Neural cell (in vitro differentiated cells): ENCODE measurements around the gene SOBP.

Source experiments
- EP300 ChIP-seq: fragments of 450-650 bp; conservative IDR thresholded peaks from 2 replicates; pipeline ENCODE4 v1.6.1; 2014; ENCODE audit warnings: antibody characterized with exemption, mild to moderate bottlenecking, moderate library complexity; ENCODE audit not compliant: poor library complexity, severe bottlenecking
- EZH2 ChIP-seq: fragments of 200-600, 300-800 bp; shearing (Covaris generic), sonication (generic); IDR thresholded peaks from 2 replicates; pipeline ENCODE4 v1.6.1; 2014; ENCODE audit warnings: antibody characterized with exemption, low read length, borderline replicate concordance, mild to moderate bottlenecking; ENCODE audit not compliant: insufficient read depth, poor library complexity, severe bottlenecking
- MXI1 ChIP-seq: fragments of 450-650 bp; conservative IDR thresholded peaks from 2 replicates; pipeline ENCODE4 v1.6.1; 2014; ENCODE audit warnings: antibody characterized with exemption, mild to moderate bottlenecking; ENCODE audit not compliant: poor library complexity, severe bottlenecking
- POLR2AphosphoS5 ChIP-seq: IDR thresholded peaks from 2 replicates; pipeline ENCODE4 v1.6.1; 2012
- RAD21 ChIP-seq: fragments of 450-650 bp; conservative IDR thresholded peaks from 2 replicates; pipeline ENCODE4 v1.6.1; 2014; ENCODE audit warnings: antibody characterized with exemption, mild to moderate bottlenecking, moderate library complexity
- TAF1 ChIP-seq: IDR thresholded peaks from 2 replicates; pipeline ENCODE4 v1.6.1; 2012; ENCODE audit warnings: low read depth
- TF ChIP-seq, protein P1 (sequence below): fragments of 450-650 bp; IDR thresholded peaks from 2 replicates; pipeline ENCODE4 v1.5.1; 2014; ENCODE audit warnings: antibody characterized with exemption, mild to moderate bottlenecking, moderate library complexity; ENCODE audit not compliant: poor library complexity, severe bottlenecking
- TF ChIP-seq, protein P2 (sequence below): IDR thresholded peaks from 2 replicates; pipeline ENCODE4 v1.6.1; 2012; ENCODE audit warnings: borderline replicate concordance

DNA sequence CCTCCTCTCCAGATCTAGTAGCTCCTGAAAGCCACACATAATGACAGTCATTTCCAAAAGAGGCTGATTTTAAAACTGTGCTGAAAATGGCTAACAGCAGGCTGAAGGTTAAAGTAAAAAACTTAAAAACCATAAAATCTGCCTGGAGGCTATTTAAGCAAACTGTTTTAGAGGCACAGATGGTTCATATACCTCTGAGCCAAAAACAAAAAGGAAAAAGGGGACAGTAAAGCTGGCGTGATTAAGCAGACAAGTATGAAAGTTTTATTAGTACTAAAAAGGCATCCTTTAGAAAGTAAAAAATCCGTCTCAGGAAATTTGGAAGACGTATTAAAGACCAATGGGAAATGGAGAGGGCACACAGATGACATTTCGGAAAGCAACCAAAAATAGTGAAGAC is 55.8 kb downstream of the SOBP start:
- TF ChIP-seq TAF1 (no peak), POLR2AphosphoS5 (no peak), EP300 (no peak), EZH2 (no peak), RAD21 (no peak), MXI1 (no peak)
- TF ChIP-seq, protein P1, sequence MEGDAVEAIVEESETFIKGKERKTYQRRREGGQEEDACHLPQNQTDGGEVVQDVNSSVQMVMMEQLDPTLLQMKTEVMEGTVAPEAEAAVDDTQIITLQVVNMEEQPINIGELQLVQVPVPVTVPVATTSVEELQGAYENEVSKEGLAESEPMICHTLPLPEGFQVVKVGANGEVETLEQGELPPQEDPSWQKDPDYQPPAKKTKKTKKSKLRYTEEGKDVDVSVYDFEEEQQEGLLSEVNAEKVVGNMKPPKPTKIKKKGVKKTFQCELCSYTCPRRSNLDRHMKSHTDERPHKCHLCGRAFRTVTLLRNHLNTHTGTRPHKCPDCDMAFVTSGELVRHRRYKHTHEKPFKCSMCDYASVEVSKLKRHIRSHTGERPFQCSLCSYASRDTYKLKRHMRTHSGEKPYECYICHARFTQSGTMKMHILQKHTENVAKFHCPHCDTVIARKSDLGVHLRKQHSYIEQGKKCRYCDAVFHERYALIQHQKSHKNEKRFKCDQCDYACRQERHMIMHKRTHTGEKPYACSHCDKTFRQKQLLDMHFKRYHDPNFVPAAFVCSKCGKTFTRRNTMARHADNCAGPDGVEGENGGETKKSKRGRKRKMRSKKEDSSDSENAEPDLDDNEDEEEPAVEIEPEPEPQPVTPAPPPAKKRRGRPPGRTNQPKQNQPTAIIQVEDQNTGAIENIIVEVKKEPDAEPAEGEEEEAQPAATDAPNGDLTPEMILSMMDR: no peak
- TF ChIP-seq, protein P2, sequence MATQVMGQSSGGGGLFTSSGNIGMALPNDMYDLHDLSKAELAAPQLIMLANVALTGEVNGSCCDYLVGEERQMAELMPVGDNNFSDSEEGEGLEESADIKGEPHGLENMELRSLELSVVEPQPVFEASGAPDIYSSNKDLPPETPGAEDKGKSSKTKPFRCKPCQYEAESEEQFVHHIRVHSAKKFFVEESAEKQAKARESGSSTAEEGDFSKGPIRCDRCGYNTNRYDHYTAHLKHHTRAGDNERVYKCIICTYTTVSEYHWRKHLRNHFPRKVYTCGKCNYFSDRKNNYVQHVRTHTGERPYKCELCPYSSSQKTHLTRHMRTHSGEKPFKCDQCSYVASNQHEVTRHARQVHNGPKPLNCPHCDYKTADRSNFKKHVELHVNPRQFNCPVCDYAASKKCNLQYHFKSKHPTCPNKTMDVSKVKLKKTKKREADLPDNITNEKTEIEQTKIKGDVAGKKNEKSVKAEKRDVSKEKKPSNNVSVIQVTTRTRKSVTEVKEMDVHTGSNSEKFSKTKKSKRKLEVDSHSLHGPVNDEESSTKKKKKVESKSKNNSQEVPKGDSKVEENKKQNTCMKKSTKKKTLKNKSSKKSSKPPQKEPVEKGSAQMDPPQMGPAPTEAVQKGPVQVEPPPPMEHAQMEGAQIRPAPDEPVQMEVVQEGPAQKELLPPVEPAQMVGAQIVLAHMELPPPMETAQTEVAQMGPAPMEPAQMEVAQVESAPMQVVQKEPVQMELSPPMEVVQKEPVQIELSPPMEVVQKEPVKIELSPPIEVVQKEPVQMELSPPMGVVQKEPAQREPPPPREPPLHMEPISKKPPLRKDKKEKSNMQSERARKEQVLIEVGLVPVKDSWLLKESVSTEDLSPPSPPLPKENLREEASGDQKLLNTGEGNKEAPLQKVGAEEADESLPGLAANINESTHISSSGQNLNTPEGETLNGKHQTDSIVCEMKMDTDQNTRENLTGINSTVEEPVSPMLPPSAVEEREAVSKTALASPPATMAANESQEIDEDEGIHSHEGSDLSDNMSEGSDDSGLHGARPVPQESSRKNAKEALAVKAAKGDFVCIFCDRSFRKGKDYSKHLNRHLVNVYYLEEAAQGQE: no peak
